ENCODE results near the gene ACOX1.

ACOX1 gene

GRCh38 chr17:75892556-75893224 is 86.3 kb downstream of the ACOX1 start:
- no peak overlapping the region for H3K4me3 Mint-ChIP-seq

DNA sequence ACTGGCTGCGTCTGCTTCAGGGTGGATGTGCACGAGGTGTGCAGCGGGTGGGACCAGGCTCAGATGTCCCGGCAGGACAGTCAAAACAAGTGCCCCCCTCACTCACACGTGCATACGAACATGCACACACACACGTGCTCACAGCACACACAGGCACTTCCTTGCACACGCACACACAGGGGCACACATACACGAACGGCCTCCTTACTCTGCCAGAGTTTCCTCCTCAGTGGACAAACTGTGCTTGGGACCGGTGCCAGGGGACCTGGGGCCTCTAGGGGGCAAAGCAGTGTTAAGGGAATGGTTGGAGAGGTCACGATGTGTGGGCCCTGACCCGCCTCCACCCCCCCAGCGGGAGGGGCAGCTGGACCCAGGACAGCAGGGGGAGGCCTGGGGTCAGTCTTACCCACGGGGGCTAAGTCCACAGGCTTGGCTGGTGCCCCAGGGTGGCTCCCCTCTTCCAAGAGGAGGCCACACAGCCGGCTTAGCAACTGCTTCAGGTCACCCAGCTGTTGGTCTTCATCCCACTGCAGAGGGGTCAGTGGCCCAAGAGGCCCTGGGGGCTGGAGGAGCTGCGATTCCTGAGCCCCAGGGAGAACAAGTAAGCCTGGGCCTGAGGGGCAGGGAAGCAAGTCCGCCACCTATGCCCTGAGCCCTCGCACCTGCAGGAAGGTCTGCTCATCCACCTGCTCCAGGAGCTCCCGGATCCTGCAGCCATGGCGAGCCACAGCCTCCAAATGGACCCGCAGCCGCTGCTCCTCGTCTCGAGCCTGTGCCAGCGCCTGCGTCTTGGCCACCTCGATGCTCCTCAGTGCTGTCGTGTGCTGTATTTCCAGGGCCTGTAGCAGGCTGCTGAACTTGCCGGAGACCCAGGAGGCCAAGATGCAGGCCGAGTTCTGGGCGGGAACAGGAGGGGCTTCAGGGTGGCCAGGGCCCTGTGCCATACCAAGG is 87.1 kb downstream of the ACOX1 start:
- H3K4me1 Mint-ChIP-seq, result peaks cover 26% of the 10 kb centered on the region
- H3K4me3 Mint-ChIP-seq, result no peak overlapping the region
- H3K27me3 Mint-ChIP-seq, result no peaks in the 10 kb centered on the region
- DNase-seq, result no peak
- no peaks in the 10 kb centered on the region for H3K9me3 Mint-ChIP-seq
- no peak for ATAC-seq
- no peak overlapping the region for H3K27ac Mint-ChIP-seq
- H3K36me3 Mint-ChIP-seq (ENCODE audit: low read depth), result peaks cover 10% of the 10 kb centered on the region

More at GRCh38 chr17:75892556-75893224, 86.3 kb downstream of the ACOX1 start:
- Mint-ChIP-seq H3K27ac (no peak overlapping the region), H3K36me3 (ENCODE audit: low read depth) (peaks cover 10% of the 10 kb centered on the region), H3K9me3 (no peaks in the 10 kb centered on the region), H3K27me3 (no peaks in the 10 kb centered on the region), H3K4me1 (peaks cover 30% of the 10 kb centered on the region)
- no peak for DNase-seq
- no peak for ATAC-seq

Data from activated naive CD8-positive, alpha-beta T cell treated with anti-CD3 and anti-CD28 coated beads, Interleukin-2, amount 50 U/mL, for 24 hours (primary cell).